Measurements from ENCODE around the gene C11orf68. TPM values are rescaled to one million over a fixed set of nuclear protein-coding genes. Genes with fewer than 3 reads are reported as not detected.
A peak's percentile ranks its signal among the peaks of the same experiment; 100 is the strongest.

The C11orf68 gene
- total and polyA plus RNA-seq, 9 of the 15 experiments (the other 6 are each of a cell fraction or from before 2014, with no cell fraction given) = 3.6 to 35.9 (median 12.8) TPM

DNA sequence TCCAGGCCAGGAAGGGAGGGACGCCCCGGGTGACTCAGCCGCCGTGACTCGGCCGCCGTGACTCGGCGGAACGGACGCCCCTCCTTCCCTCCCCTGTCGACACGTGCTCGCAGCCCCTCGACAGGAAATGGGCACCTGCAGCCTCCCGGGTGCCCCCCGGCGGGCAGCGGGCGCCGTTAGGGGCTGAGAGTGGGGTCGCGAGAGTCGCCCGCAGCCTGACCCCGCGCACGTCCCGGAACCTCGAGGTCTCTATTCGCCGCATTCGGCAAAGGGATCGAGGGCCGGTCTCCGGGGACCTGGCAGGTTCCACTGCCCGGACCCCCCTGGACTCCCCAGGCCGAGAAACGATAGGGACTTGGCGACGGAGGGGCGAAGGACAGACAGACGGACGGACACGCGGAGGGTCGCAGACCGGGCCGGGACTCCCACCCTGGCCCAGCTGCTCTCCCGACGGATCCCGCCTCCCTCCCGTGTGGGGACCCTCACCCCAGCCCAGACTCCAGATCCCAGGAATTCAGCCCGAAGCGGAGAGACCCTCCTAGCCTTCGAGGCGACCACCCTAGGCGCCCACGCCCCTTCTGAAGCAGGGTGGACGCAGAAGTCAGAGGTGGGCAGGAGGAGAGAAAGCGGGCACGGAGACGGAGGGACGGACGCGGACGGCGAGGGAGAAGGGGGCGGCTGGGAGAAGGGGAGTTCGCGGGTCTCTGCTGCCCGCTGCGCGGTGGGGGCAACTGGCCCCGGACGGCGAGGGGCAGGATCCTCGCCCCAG is 19.3 kb downstream of the C11orf68 start (continued):
- TF ChIP-seq, protein P1, sequence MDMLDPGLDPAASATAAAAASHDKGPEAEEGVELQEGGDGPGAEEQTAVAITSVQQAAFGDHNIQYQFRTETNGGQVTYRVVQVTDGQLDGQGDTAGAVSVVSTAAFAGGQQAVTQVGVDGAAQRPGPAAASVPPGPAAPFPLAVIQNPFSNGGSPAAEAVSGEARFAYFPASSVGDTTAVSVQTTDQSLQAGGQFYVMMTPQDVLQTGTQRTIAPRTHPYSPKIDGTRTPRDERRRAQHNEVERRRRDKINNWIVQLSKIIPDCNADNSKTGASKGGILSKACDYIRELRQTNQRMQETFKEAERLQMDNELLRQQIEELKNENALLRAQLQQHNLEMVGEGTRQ (CRISPR knock-in tag; IDR thresholded peaks at IDR 0.05) = peak; percentile 47; the same call in 1 of the 2 replicates
- TF ChIP-seq, protein P2, sequence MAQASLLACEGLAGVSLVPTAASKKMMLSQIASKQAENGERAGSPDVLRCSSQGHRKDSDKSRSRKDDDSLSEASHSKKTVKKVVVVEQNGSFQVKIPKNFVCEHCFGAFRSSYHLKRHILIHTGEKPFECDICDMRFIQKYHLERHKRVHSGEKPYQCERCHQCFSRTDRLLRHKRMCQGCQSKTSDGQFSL (CRISPR knock-in tag; IDR thresholded peaks at IDR 0.05) = peak; percentile 79
- TF ChIP-seq, protein P2 (tag; IDR thresholded peaks at IDR 0.05) = no peak
- TF ChIP-seq, protein P3, sequence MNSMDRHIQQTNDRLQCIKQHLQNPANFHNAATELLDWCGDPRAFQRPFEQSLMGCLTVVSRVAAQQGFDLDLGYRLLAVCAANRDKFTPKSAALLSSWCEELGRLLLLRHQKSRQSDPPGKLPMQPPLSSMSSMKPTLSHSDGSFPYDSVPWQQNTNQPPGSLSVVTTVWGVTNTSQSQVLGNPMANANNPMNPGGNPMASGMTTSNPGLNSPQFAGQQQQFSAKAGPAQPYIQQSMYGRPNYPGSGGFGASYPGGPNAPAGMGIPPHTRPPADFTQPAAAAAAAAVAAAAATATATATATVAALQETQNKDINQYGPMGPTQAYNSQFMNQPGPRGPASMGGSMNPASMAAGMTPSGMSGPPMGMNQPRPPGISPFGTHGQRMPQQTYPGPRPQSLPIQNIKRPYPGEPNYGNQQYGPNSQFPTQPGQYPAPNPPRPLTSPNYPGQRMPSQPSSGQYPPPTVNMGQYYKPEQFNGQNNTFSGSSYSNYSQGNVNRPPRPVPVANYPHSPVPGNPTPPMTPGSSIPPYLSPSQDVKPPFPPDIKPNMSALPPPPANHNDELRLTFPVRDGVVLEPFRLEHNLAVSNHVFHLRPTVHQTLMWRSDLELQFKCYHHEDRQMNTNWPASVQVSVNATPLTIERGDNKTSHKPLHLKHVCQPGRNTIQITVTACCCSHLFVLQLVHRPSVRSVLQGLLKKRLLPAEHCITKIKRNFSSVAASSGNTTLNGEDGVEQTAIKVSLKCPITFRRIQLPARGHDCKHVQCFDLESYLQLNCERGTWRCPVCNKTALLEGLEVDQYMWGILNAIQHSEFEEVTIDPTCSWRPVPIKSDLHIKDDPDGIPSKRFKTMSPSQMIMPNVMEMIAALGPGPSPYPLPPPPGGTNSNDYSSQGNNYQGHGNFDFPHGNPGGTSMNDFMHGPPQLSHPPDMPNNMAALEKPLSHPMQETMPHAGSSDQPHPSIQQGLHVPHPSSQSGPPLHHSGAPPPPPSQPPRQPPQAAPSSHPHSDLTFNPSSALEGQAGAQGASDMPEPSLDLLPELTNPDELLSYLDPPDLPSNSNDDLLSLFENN (IDR thresholded peaks at IDR 0.05; ENCODE audit: low read depth in 2 of 2, low read length in 2 of 2) = no peak; a peak in 1 of 4 replicates
- TF ChIP-seq, protein P4, sequence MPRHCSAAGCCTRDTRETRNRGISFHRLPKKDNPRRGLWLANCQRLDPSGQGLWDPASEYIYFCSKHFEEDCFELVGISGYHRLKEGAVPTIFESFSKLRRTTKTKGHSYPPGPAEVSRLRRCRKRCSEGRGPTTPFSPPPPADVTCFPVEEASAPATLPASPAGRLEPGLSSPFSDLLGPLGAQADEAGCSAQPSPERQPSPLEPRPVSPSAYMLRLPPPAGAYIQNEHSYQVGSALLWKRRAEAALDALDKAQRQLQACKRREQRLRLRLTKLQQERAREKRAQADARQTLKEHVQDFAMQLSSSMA (CRISPR knock-in tag; IDR thresholded peaks at IDR 0.05) = no peak
- TF ChIP-seq ZNF785 (CRISPR knock-in tag; IDR thresholded peaks at IDR 0.05) (no peak), CBFA2T3 (IDR thresholded peaks at IDR 0.05) (no peak), SP1 (CRISPR knock-in tag; IDR thresholded peaks at IDR 0.05) (peak; percentile 74), ZNF165 (CRISPR knock-in tag; IDR thresholded peaks at IDR 0.05; ENCODE audit: borderline replicate concordance) (no peak), ZNF347 (CRISPR knock-in tag; IDR thresholded peaks at IDR 0.05; ENCODE audit: low read depth) (no peak), ZNF431 (CRISPR knock-in tag; IDR thresholded peaks at IDR 0.05) (0 out of 2 replicates have a peak, but pooled peaks have one; percentile 53), ZNF75A (CRISPR knock-in tag; IDR thresholded peaks at IDR 0.05) (no peak), PHF21A (IDR thresholded peaks at IDR 0.05; ENCODE audit: borderline replicate concordance, low read depth) (no peak; the same call in 1 of the 2 replicates)
- TF ChIP-seq, protein P5, sequence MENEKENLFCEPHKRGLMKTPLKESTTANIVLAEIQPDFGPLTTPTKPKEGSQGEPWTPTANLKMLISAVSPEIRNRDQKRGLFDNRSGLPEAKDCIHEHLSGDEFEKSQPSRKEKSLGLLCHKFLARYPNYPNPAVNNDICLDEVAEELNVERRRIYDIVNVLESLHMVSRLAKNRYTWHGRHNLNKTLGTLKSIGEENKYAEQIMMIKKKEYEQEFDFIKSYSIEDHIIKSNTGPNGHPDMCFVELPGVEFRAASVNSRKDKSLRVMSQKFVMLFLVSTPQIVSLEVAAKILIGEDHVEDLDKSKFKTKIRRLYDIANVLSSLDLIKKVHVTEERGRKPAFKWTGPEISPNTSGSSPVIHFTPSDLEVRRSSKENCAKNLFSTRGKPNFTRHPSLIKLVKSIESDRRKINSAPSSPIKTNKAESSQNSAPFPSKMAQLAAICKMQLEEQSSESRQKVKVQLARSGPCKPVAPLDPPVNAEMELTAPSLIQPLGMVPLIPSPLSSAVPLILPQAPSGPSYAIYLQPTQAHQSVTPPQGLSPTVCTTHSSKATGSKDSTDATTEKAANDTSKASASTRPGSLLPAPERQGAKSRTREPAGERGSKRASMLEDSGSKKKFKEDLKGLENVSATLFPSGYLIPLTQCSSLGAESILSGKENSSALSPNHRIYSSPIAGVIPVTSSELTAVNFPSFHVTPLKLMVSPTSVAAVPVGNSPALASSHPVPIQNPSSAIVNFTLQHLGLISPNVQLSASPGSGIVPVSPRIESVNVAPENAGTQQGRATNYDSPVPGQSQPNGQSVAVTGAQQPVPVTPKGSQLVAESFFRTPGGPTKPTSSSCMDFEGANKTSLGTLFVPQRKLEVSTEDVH (IDR thresholded peaks at IDR 0.05; ENCODE audit: low read depth, partially characterized antibody) = no peak
